Measurements from ENCODE around the gene CLTC.

The CLTC gene

DNA sequence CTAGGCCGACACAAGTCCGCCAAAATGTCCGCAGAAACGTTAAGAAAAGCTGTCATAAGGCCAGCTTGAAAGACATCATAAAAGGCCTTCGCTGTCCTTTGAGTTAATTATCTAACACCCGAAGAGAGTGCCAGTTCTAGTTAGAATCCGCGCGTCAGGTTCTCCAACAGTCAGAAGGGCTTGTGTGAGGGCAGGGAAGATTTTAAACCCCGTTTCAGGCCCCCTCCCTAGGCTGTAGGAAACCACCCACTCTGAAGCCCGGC, 729 bp upstream of the CLTC start:
- no peaks in the 10 kb centered on the region for H3K9me3 ChIP-seq (ENCODE audit: control insufficient read depth, low read length)
- no peaks in the 10 kb centered on the region for H3K4me1 ChIP-seq (ENCODE audit: control insufficient read depth, insufficient read depth, low read length, poor library complexity, severe bottlenecking)
- peak overlapping the region; percentile 100 for H3K4me3 ChIP-seq (ENCODE audit: extremely low read depth, insufficient read depth, low read length, poor library complexity, severe bottlenecking)
- H3K36me3 ChIP-seq (ENCODE audit: control insufficient read depth, insufficient read depth, low read length): peaks cover 15% of the 10 kb centered on the region
- H3K27ac ChIP-seq (ENCODE audit: low read depth, low read length, severe bottlenecking): peak overlapping the region; percentile 100
- 0 to 2% methylated on average over 8 to 10 of the region's 11 CpGs for WGBS, 2 experiments (ENCODE audit: insufficient coverage in 2 of 2)

DNA sequence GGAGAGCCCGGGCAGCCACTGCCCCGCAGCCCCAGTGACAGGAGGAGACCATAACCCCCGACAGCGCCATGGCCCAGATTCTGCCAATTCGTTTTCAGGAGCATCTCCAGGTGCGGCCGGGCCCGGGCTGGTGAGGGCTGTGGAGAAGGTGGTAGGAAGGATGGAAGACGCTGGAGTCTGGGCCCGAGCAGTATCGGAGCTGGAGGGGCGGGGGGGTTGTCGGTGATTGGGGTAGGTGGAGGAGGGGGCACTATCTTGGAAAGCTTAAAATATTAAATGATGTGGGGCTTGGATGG, 317 bp downstream of the CLTC start:
- 0% methylated on average over 8 of the region's 13 CpGs; no CpG with 5 or more reads in 1 of the 2 experiments for WGBS, 2 experiments (ENCODE audit: insufficient coverage in 2 of 2)
- Histone ChIP-seq H3K4me1 (ENCODE audit: control insufficient read depth, insufficient read depth, low read length, poor library complexity, severe bottlenecking) (no peaks in the 10 kb centered on the region), H3K4me3 (ENCODE audit: extremely low read depth, insufficient read depth, low read length, poor library complexity, severe bottlenecking) (peak overlapping the region; percentile 100), H3K27ac (ENCODE audit: low read depth, low read length, severe bottlenecking) (peak overlapping the region; percentile 100), H3K36me3 (ENCODE audit: control insufficient read depth, insufficient read depth, low read length) (peaks cover 25% of the 10 kb centered on the region), H3K9me3 (ENCODE audit: control insufficient read depth, low read length) (no peaks in the 10 kb centered on the region)

DNA sequence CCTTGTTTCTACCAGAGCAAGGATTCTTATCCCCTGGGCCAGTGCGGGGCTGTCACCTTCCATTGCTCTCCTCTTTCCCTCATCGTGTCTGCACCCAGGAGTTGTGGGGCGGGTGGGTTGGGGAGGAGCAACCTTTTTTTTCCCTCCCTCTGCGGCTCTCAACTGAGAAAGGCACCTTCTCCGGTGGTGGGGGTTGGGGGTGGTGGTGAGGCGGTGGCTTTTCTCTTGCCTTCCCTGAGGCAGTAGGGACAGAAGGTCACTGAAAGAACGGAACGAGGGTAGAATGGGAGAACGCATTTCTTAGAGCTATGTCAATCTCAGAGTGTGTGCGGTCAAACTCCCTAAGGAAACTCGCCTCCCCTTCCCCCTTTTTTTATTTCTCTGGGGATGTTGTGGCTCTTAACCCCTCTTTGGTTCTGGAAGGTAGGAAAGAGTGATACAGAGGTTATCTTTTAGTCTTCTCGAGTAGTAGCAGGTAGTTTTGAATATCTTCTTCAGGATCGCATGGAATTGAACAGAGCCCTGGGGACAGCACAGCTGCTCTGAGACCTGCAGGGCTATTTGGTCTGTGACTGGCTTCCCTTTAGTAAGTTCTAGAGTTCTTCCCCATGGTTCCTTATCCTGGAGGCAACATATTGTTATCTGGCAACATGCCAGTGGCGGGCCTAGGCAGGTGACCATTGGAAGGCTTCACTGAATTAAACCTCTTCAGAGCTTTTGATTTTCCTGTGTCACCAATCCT, 994 bp downstream of the CLTC start:
- Histone ChIP-seq H3K27ac (ENCODE audit: low read depth, low read length, severe bottlenecking) (peak overlapping the region; percentile 47), H3K9me3 (ENCODE audit: control insufficient read depth, low read length) (no peaks in the 10 kb centered on the region)
- WGBS, 2 experiments (ENCODE audit: insufficient coverage in 2 of 2): 0 to 4% methylated on average over 2 to 4 of the region's 14 CpGs

DNA sequence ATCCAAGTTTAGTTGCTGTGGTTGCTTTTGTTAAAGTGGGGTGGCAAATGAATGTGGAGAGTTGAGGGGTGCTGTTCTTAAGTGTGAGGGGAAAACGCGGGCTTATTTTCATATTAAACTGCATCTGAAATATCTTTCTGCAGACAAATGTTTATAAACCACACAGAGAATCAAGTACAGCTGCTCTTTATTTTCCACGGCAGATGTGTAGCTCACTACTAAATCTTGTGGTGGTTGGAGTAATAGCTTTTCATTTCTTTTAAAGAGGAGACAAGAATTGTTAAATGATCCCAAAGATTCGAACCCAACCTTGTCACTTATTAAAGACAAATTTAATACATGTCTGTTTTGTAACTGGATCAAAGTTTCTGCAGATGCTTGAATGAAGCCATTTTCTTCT, 2.1 kb downstream of the CLTC start:
- no peaks in the 10 kb centered on the region for H3K4me1 ChIP-seq (ENCODE audit: control insufficient read depth, insufficient read depth, low read length, poor library complexity, severe bottlenecking)
- peak overlapping the region; percentile 28 for H3K4me3 ChIP-seq (ENCODE audit: extremely low read depth, insufficient read depth, low read length, poor library complexity, severe bottlenecking)
- no CpG with 5 or more reads among the region's 4 CpGs for WGBS, 2 experiments (ENCODE audit: insufficient coverage in 2 of 2)
- peaks cover 37% of the 10 kb centered on the region for H3K36me3 ChIP-seq (ENCODE audit: control insufficient read depth, insufficient read depth, low read length)
- H3K9me3 ChIP-seq (ENCODE audit: control insufficient read depth, low read length): no peaks in the 10 kb centered on the region
- H3K27ac ChIP-seq (ENCODE audit: low read depth, low read length, severe bottlenecking): no peak overlapping the region

More for the DNA sequence above, 994 bp downstream of the CLTC start:
- Histone ChIP-seq H3K36me3 (ENCODE audit: control insufficient read depth, insufficient read depth, low read length) (peaks cover 32% of the 10 kb centered on the region), H3K4me3 (ENCODE audit: extremely low read depth, insufficient read depth, low read length, poor library complexity, severe bottlenecking) (peak overlapping the region; percentile 100), H3K4me1 (ENCODE audit: control insufficient read depth, insufficient read depth, low read length, poor library complexity, severe bottlenecking) (no peaks in the 10 kb centered on the region)

DNA sequence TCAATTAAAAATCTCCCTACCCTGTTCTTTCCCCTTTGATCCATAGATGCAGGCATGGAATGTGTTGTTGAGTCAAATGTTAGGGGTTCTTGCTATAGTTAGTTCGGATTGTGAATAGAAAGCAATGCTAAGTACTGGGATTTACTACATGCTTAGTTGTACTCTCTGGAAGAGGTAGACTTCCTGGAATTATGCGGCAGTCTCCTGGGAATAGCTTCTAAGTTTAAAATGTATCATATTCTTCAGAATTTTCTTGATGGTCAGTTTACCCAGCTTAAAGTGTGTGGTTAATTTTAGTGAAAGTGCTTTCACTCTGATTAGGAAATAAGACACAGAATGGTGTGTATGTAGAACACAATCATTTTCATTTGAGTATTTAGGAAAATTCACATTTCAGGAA, 3.5 kb downstream of the CLTC start:
- Histone ChIP-seq H3K4me3 (ENCODE audit: extremely low read depth, insufficient read depth, low read length, poor library complexity, severe bottlenecking) (no peak overlapping the region), H3K36me3 (ENCODE audit: control insufficient read depth, insufficient read depth, low read length) (peaks cover 48% of the 10 kb centered on the region), H3K27ac (ENCODE audit: low read depth, low read length, severe bottlenecking) (no peak overlapping the region), H3K4me1 (ENCODE audit: control insufficient read depth, insufficient read depth, low read length, poor library complexity, severe bottlenecking) (no peaks in the 10 kb centered on the region), H3K9me3 (ENCODE audit: control insufficient read depth, low read length) (no peaks in the 10 kb centered on the region)
- WGBS, 2 experiments (ENCODE audit: insufficient coverage in 2 of 2): 88% methylated on average over 1 of the region's 2 CpGs; no CpG with 5 or more reads in 1 of the 2 experiments

DNA sequence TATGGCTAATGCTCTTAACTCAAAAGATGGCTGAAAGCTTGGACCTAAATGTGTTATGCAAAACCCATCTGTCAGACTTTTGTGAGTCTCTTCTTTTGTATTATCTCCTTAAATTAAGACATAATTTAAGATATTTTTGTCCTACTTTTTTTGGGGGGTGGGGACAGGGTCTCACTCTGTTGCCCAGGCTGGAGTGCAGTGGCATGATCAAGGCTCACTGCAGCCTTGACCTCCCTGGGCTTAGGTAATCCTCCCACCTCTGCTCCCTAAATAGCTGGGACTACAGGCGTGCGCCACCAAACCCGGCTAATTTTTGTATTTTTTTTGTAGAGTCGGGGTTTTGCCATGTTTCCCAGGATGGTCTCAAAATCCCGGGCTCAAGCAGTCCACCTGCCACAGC, 7.1 kb downstream of the CLTC start:
- no peaks in the 10 kb centered on the region for H3K9me3 ChIP-seq (ENCODE audit: control insufficient read depth, low read length)
- WGBS, 2 experiments (ENCODE audit: insufficient coverage in 2 of 2): 69 to 100% methylated on average over 5 of the region's 5 CpGs
- H3K36me3 ChIP-seq (ENCODE audit: control insufficient read depth, insufficient read depth, low read length): peaks cover 74% of the 10 kb centered on the region
- H3K4me3 ChIP-seq (ENCODE audit: extremely low read depth, insufficient read depth, low read length, poor library complexity, severe bottlenecking): no peak overlapping the region
- H3K27ac ChIP-seq (ENCODE audit: low read depth, low read length, severe bottlenecking): no peak overlapping the region
- H3K4me1 ChIP-seq (ENCODE audit: control insufficient read depth, insufficient read depth, low read length, poor library complexity, severe bottlenecking): no peaks in the 10 kb centered on the region

DNA sequence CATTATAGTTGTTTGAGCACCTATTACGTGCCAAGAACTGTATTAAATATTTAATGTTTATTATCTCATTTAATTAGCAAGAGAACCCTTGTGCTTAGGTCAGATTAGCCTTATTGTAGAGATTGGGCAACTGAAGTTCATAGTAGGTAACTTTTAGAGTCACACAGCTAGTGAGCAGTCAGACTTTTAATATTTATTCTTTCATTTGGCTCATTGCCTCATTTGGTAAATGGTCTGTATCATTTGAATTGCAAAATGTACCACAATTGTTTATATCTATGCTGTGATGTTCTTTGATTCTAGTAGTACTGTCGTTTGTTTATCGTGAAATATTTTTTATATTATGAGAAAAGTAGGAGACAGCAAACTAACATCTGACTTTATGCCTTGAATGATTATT, 7.6 kb downstream of the CLTC start:
- no CpG with 5 or more reads among the region's 3 CpGs for WGBS, 2 experiments (ENCODE audit: insufficient coverage in 2 of 2)
- H3K4me3 ChIP-seq (ENCODE audit: extremely low read depth, insufficient read depth, low read length, poor library complexity, severe bottlenecking): no peak overlapping the region
- H3K27ac ChIP-seq (ENCODE audit: low read depth, low read length, severe bottlenecking): no peak overlapping the region
- no peaks in the 10 kb centered on the region for H3K9me3 ChIP-seq (ENCODE audit: control insufficient read depth, low read length)
- peaks cover 70% of the 10 kb centered on the region for H3K36me3 ChIP-seq (ENCODE audit: control insufficient read depth, insufficient read depth, low read length)
- no peaks in the 10 kb centered on the region for H3K4me1 ChIP-seq (ENCODE audit: control insufficient read depth, insufficient read depth, low read length, poor library complexity, severe bottlenecking)

DNA sequence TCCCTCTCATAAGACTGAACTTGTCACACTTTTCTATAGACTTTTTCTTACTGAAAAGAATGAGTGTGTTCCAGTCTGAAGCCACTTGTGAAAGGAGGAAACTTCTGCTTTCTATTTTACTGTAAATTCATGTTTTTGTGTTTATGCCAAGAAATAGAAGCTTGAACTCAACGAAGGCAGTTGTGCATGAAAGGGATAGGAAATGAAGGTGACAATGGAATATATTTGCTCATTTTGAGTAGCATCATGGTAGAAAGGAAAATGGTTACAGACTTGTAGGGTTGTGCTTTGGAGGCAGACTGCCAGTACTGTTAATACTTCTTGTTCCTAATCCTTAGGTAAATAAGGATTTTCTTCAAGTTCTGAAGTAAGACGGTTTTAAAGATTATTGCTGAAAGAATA, 8.1 kb downstream of the CLTC start:
- 100% methylated on average over 1 of the region's 2 CpGs for WGBS, 2 experiments (ENCODE audit: insufficient coverage in 2 of 2)
- Histone ChIP-seq H3K4me3 (ENCODE audit: extremely low read depth, insufficient read depth, low read length, poor library complexity, severe bottlenecking) (no peak overlapping the region), H3K4me1 (ENCODE audit: control insufficient read depth, insufficient read depth, low read length, poor library complexity, severe bottlenecking) (no peaks in the 10 kb centered on the region), H3K27ac (ENCODE audit: low read depth, low read length, severe bottlenecking) (no peak overlapping the region), H3K36me3 (ENCODE audit: control insufficient read depth, insufficient read depth, low read length) (peaks cover 66% of the 10 kb centered on the region), H3K9me3 (ENCODE audit: control insufficient read depth, low read length) (no peaks in the 10 kb centered on the region)

DNA sequence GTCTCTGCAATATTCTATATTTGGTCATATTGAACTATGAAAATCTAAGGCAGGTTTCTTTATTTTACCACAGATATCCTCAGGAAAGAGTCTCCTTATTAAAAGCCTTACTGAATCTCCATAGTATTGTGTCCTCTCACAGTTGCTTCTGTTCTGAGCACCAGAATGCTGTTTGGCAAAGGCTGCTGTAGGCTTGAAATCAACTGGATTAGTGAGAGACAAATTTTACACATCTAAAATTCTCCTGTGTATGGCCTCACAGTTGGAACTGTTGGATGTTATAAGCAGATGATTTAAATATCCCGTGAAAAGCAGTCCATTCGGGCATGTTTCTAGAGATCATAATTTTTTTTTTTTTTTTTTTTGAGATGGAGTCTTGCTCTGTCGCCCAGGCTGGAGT, 9.5 kb downstream of the CLTC start:
- H3K4me3 ChIP-seq (ENCODE audit: extremely low read depth, insufficient read depth, low read length, poor library complexity, severe bottlenecking): no peak overlapping the region
- peaks cover 66% of the 10 kb centered on the region for H3K36me3 ChIP-seq (ENCODE audit: control insufficient read depth, insufficient read depth, low read length)

DNA sequence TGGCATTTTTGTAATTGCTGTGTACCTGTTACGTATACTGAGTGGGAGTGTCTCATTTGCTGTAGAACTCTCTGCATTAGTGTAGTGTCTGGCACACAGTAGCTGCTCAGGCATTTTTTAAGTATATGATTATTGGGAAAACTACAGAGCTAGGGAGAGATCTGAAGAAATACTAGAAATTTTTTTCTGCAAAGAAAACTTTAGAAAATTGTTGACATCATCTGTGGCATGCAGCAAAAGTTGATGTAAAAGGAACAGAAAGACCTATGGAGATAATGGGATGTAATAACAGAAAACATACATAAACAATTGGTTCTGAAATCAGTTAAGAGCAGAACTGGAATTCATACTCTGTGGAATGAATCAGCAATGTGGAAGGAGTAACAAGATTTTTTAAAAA, 11.6 kb downstream of the CLTC start:
- 100% methylated on average over 1 of the region's 1 CpG; no CpG with 5 or more reads in 1 of the 2 experiments for WGBS, 2 experiments (ENCODE audit: insufficient coverage in 2 of 2)
- Histone ChIP-seq H3K4me3 (ENCODE audit: extremely low read depth, insufficient read depth, low read length, poor library complexity, severe bottlenecking) (no peak overlapping the region), H3K4me1 (ENCODE audit: control insufficient read depth, insufficient read depth, low read length, poor library complexity, severe bottlenecking) (peaks cover 13% of the 10 kb centered on the region), H3K27ac (ENCODE audit: low read depth, low read length, severe bottlenecking) (no peak overlapping the region), H3K36me3 (ENCODE audit: control insufficient read depth, insufficient read depth, low read length) (peaks cover 57% of the 10 kb centered on the region), H3K9me3 (ENCODE audit: control insufficient read depth, low read length) (no peaks in the 10 kb centered on the region)

More for the DNA sequence above, 9.5 kb downstream of the CLTC start:
- H3K27ac ChIP-seq (ENCODE audit: low read depth, low read length, severe bottlenecking): no peak overlapping the region
- peaks cover 9% of the 10 kb centered on the region for H3K4me1 ChIP-seq (ENCODE audit: control insufficient read depth, insufficient read depth, low read length, poor library complexity, severe bottlenecking)
- H3K9me3 ChIP-seq (ENCODE audit: control insufficient read depth, low read length): no peaks in the 10 kb centered on the region
- 100% methylated on average over 2 of the region's 3 CpGs; no CpG with 5 or more reads in 1 of the 2 experiments for WGBS, 2 experiments (ENCODE audit: insufficient coverage in 2 of 2)

DNA sequence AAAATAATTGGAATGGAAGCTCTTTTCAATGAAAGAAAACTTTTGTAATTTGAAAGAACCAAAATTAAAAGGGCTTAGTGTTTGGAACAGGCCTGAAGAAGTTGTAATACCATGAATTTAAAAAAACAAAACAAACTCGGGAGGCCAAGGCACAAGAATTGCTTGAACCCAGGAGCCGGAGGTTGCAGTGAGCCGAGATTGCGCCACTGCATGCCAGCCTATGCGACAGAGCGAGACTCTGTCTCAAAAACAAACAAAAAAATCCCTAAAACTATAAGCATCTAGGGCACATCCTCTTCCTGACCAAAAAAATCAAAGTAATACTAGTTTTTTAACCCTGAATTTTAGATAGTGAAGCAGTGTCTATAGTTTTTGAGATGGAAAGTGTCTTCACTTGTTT, 12.7 kb downstream of the CLTC start:
- Histone ChIP-seq H3K27ac (ENCODE audit: low read depth, low read length, severe bottlenecking) (no peak overlapping the region), H3K36me3 (ENCODE audit: control insufficient read depth, insufficient read depth, low read length) (peaks cover 57% of the 10 kb centered on the region)

More for the DNA sequence above, 12.7 kb downstream of the CLTC start:
- 96% methylated on average over 5 of the region's 6 CpGs; no CpG with 5 or more reads in 1 of the 2 experiments for WGBS, 2 experiments (ENCODE audit: insufficient coverage in 2 of 2)
- no peak overlapping the region for H3K4me3 ChIP-seq (ENCODE audit: extremely low read depth, insufficient read depth, low read length, poor library complexity, severe bottlenecking)
- H3K9me3 ChIP-seq (ENCODE audit: control insufficient read depth, low read length): no peaks in the 10 kb centered on the region
- peaks cover 13% of the 10 kb centered on the region for H3K4me1 ChIP-seq (ENCODE audit: control insufficient read depth, insufficient read depth, low read length, poor library complexity, severe bottlenecking)

All from mesodermal cell (in vitro differentiated cells).